ENCODE data around the gene USP17L20.
"Not testable (repeated sequence)": the region's sequence is repeated elsewhere in the genome, so short reads cannot be mapped to it uniquely, and the experiment has no call there.

Gene USP17L20

GRCh38 chr4:9253078-9253477, 4.8 kb upstream of the USP17L20 start, which contains the start of gene USP17L19:
USP17L19 (plus strand) TSS chr4:9253378; CDS start chr4:9253378, 0 bp downstream.
- H3K27me3 ChIP-seq (ENCODE audit: insufficient read depth, insufficient read length); H3K4me3 ChIP-seq (ENCODE audit: insufficient read length, low read depth); H3K9ac ChIP-seq (ENCODE audit: insufficient read length, low read depth); H3K4me1 ChIP-seq (ENCODE audit: insufficient read depth, insufficient read length); DNase-seq (ENCODE audit: low read depth, low spot score); H3K36me3 ChIP-seq (ENCODE audit: insufficient read depth, insufficient read length, low read length); H3K9me3 ChIP-seq (ENCODE audit: insufficient read depth, low read length): not testable (repeated sequence)

- not testable (repeated sequence) for H3K4me1 ChIP-seq (ENCODE audit: insufficient read depth, insufficient read length); H3K4me3 ChIP-seq (ENCODE audit: insufficient read length, low read depth); DNase-seq (ENCODE audit: low read depth, low spot score); H3K27me3 ChIP-seq (ENCODE audit: insufficient read depth, insufficient read length); H3K9ac ChIP-seq (ENCODE audit: insufficient read length, low read depth); H3K9me3 ChIP-seq (ENCODE audit: insufficient read depth, low read length); H3K36me3 ChIP-seq (ENCODE audit: insufficient read depth, insufficient read length, low read length)
These were observed 4.6 kb downstream of the USP17L20 start, which contains the start of gene USP17L21 for GRCh38 chr4:9262572-9262971. USP17L21 (plus strand) TSS chr4:9262872; CDS start chr4:9262872, 0 bp downstream.

GRCh38 chr4:9267319-9267718, 9.4 kb downstream of the USP17L20 start, which contains the start of gene USP17L22:
USP17L22 (plus strand) TSS chr4:9267619; CDS start chr4:9267619, 0 bp downstream.
- not testable (repeated sequence) for H3K9ac ChIP-seq (ENCODE audit: insufficient read length, low read depth); DNase-seq (ENCODE audit: low read depth, low spot score); H3K36me3 ChIP-seq (ENCODE audit: insufficient read depth, insufficient read length, low read length); H3K9me3 ChIP-seq (ENCODE audit: insufficient read depth, low read length); H3K4me3 ChIP-seq (ENCODE audit: insufficient read length, low read depth); H3K4me1 ChIP-seq (ENCODE audit: insufficient read depth, insufficient read length); H3K27me3 ChIP-seq (ENCODE audit: insufficient read depth, insufficient read length)

DNA sequence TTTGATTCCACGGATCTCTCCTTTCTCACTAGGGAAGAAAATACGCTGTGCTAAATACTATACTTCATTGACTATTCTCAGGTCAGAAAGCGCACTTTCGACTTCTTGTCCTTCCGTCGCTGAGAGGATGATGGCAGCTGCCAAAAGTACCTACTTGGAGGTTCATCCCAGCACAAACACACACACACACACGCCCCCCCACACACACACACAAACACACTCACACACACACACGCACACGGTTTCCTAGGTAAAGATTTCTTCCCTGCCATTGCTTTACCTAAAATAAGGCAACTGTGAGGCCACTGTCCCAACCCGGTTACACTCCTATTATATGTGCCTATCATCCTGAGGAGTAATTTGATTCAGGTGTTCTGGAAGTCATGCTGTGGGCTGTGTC, 13.8 kb downstream of the USP17L20 start:
- H3K36me3 ChIP-seq (ENCODE audit: insufficient read depth, insufficient read length, low read length); H3K9me3 ChIP-seq (ENCODE audit: insufficient read depth, low read length); H3K4me3 ChIP-seq (ENCODE audit: insufficient read length, low read depth); DNase-seq (ENCODE audit: low read depth, low spot score); H3K9ac ChIP-seq (ENCODE audit: insufficient read length, low read depth); H3K27me3 ChIP-seq (ENCODE audit: insufficient read depth, insufficient read length); H3K4me1 ChIP-seq (ENCODE audit: insufficient read depth, insufficient read length): not testable (repeated sequence)

All from NT2/D1 (cell line).